K562 (cell line): ENCODE data around the gene IGFALS. TPM values are rescaled to one million over a fixed set of nuclear protein-coding genes. Genes with fewer than 3 reads are reported as not detected.
A peak's percentile ranks its signal among the peaks of the same experiment; 100 is the strongest.

Experiments
- ATAC-seq: fragments of 200-7000 bp; cut with Tn5 transposase; 3 replicates; pipeline ENCODE4 v1.9.1; 2020; ENCODE audit warnings: moderate library complexity
- BruUV-seq: library from RNA; stranded (reverse); fragments of 400-500 nt; replicated peaks from 2 replicates; lab custom pipeline; 2021; lab: Mats Ljungman, UMichigan
- CTCF ChIA-PET: fragments of 300-600 bp; formaldehyde crosslinking; extraction: SDS; loops from one replicate; lab custom pipeline; 2021; ENCODE audit warnings: low intra/inter-chr PET ratio; lab: Yijun Ruan, JAX
- POLR2A ChIA-PET: fragments of 300-600, 350-650 bp; sonication (Branson Sonifier 250); formaldehyde crosslinking; extraction: SDS; loops from one replicate; lab custom pipeline; 2021; ENCODE audit warnings: antibody characterized with exemption, inconsistent platforms; lab: Yijun Ruan, JAX
- DNase-seq, 4 experiments: peaks; one replicate each; pipeline versions ENCODE4 v3.0.0 to v3.0.0-alpha.2; 2011 to 2018; ENCODE audit warnings: low spot score in 3 of 4, mixed read lengths in 3 of 4; ENCODE audit errors: extremely low read depth in 1 of 4
- FAIRE-seq: peaks from 2 replicates; lab custom pipeline; 2011; peaks lifted over from hg19 to GRCh38; lab: Jason Lieb, UNC
- H2AFZ ChIP-seq: 2 replicates; pipeline ENCODE4 v1.6.0; 2011; ENCODE audit warnings: low read depth, low read length, control low read depth, inconsistent platforms
- H3K27ac ChIP-seq: fragments of 200-600 bp; 3 replicates; pipeline ENCODE4 v1.8.0; 2011; ENCODE audit warnings: low read depth, mild to moderate bottlenecking, control low read depth, inconsistent platforms, low read length, moderate library complexity, mixed read lengths; ENCODE audit errors: extremely low read depth
- H3K27me3 ChIP-seq, 2 experiments: fragments of 300-600 bp in 1 of 2; 2 replicates in 1 of 2; 3 replicates in 1 of 2; pipeline versions ENCODE4 v1.6.0 to v1.8.0; 2011; ENCODE audit warnings: inconsistent platforms in 2 of 2, low read length in 2 of 2, mild to moderate bottlenecking in 1 of 2, mixed read lengths in 1 of 2, moderate library complexity in 1 of 2; ENCODE audit not compliant: control insufficient read depth in 2 of 2, insufficient read depth in 2 of 2
- H3K36me3 ChIP-seq: fragments of 300-600 bp; 3 replicates; pipeline ENCODE4 v1.8.0; 2011; ENCODE audit warnings: mild to moderate bottlenecking, low read length, inconsistent platforms; ENCODE audit not compliant: control insufficient read depth, insufficient read depth
- H3K4me1 ChIP-seq, 2 experiments: fragments of 200-600 bp in 1 of 2; replicated peaks in 1 of 2; 2 replicates in 1 of 2; 3 replicates in 1 of 2; pipeline versions ENCODE4 v1.5.1 to v1.8.0; 2011; ENCODE audit warnings: inconsistent platforms in 2 of 2, low read length in 2 of 2, mild to moderate bottlenecking in 1 of 2, mixed read lengths in 1 of 2, moderate library complexity in 1 of 2; ENCODE audit not compliant: control insufficient read depth in 2 of 2, insufficient read depth in 2 of 2
- H3K4me2 ChIP-seq: 2 replicates; pipeline ENCODE4 v1.6.1; 2011; ENCODE audit warnings: low read length, control low read depth, inconsistent platforms, mixed read lengths; ENCODE audit not compliant: insufficient read depth
- H3K4me3 ChIP-seq: fragments of 200-600 bp; sonication (generic), shearing (Covaris generic); 2 replicates; pipeline ENCODE4 v1.5.1; 2016; ENCODE audit warnings: control low read depth, inconsistent platforms
- H3K79me2 ChIP-seq: fragments of 200-600 bp; 3 replicates; pipeline ENCODE4 v1.8.0; 2011; ENCODE audit warnings: low read length, inconsistent platforms; ENCODE audit not compliant: control insufficient read depth, insufficient read depth
- H3K9ac ChIP-seq, 2 experiments: 2 replicates each; pipeline versions ENCODE4 v1.6.0 to v1.6.1; 2011; ENCODE audit warnings: low read depth in 2 of 2, low read length in 2 of 2, control low read depth in 1 of 2, inconsistent platforms in 1 of 2, mild to moderate bottlenecking in 1 of 2, mixed read lengths in 1 of 2; ENCODE audit not compliant: insufficient read depth in 1 of 2
- H3K9me1 ChIP-seq: one replicate; pipeline ENCODE4 v1.6.0; 2011; ENCODE audit warnings: inconsistent platforms, mild to moderate bottlenecking, low read length, moderate library complexity; ENCODE audit not compliant: control insufficient read depth, insufficient read depth
- H3K9me3 ChIP-seq: replicated peaks from 2 replicates; pipeline ENCODE4 v1.5.1; 2011; ENCODE audit warnings: low read depth, low read length, inconsistent platforms; ENCODE audit not compliant: control insufficient read depth, insufficient read depth
- H4K20me1 ChIP-seq: replicated peaks from 2 replicates; pipeline ENCODE4 v1.6.1; 2011; ENCODE audit warnings: low read length, inconsistent platforms, mixed read lengths; ENCODE audit not compliant: control insufficient read depth, insufficient read depth
- CTCF ChIP-seq, 3 experiments: IDR thresholded peaks in 2 of 3; conservative IDR thresholded peaks in 1 of 3; 2 replicates each; pipeline ENCODE4 v1.5.1; 2011 to 2012; ENCODE audit warnings: low read length in 3 of 3, mild to moderate bottlenecking in 3 of 3, control low read depth in 2 of 3, improper control_type of control experiment in 1 of 3, inconsistent platforms in 1 of 3, low read depth in 1 of 3, mixed read lengths in 1 of 3, moderate library complexity in 1 of 3; ENCODE audit not compliant: insufficient read depth in 2 of 3
- HNRNPL ChIP-seq: fragments of 200-400 bp; formaldehyde crosslinking; IDR thresholded peaks from 2 replicates; pipeline ENCODE4 v1.6.1; 2017; ENCODE audit warnings: low read depth, mild to moderate bottlenecking, low read length
- MECOM ChIP-seq: fragments of 250-450 bp; sonication (Bioruptor Pico); IDR thresholded peaks from 2 replicates; pipeline ENCODE4 v1.8.0; 2022; ENCODE audit warnings: inconsistent platforms
- POLR2G ChIP-seq: fragments of 200-400 bp; formaldehyde crosslinking; IDR thresholded peaks from 2 replicates; pipeline ENCODE4 v1.6.1; 2017; ENCODE audit warnings: low read depth, mild to moderate bottlenecking, antibody characterized with exemption, low read length, moderate library complexity
- RNF2 ChIP-seq: sonication (generic); IDR thresholded peaks from 2 replicates; pipeline ENCODE4 v1.6.1; 2016
- SIX5 ChIP-seq, 2 experiments: IDR thresholded peaks; 2 replicates each; pipeline ENCODE4 v1.6.1; 2011; ENCODE audit warnings: low read length in 2 of 2, borderline replicate concordance in 1 of 2, low read depth in 1 of 2, mild to moderate bottlenecking in 1 of 2, moderate library complexity in 1 of 2; ENCODE audit not compliant: insufficient read depth in 1 of 2
- SP1 ChIP-seq: sonication (generic); formaldehyde crosslinking; IDR thresholded peaks from 2 replicates; pipeline ENCODE4 v1.8.1; 2022; ENCODE audit warnings: mild to moderate bottlenecking, missing genetic modification reagents
- WGBS: fragments of 100-300 bp; shearing (Covaris generic); methylation state at CpG from one replicate; pipeline ENCODE4 v1.1.6; 2016; ENCODE audit warnings: low coverage, mixed read lengths; ENCODE audit not compliant: insufficient coverage; ENCODE audit errors: missing lambda C conversion rate; 5-methylcytosine and 5-hydroxymethylcytosine counted together
- in situ Hi-C: fragments of 300-500 bp; cut with MboI; formaldehyde crosslinking; loops from 4 replicates; pipeline ENCODE4 v1.15.0; 2018; ENCODE audit warnings: inconsistent platforms, mixed read lengths
- intact Hi-C: fragments of 100-400 bp; cut with micrococcal nuclease; formaldehyde crosslinking; loops from 2 replicates; pipeline ENCODE4 v1.14.2; 2022
- polyA plus RNA-seq, 8 experiments: library from polyadenylated mRNA; depleted of rRNA in 4 of 8; stranded (reverse) in 5 of 8; unstranded in 3 of 8; fragments of >200 nt; fragmentation: Nextera tagmentation in 2 of 8; fragmentation: Illumina TruSeq in 1 of 8; extraction: Ambion mirVana in 2 of 8; extraction: Trizol in 1 of 8; gene quantifications; 2 replicates each; pipeline versions ENCODE4 v1.2.1 to v1.2.3, GENCODE V29; 2011 to 2014; ENCODE audit warnings: inconsistent platforms in 1 of 8, missing spikeins in 1 of 8
- total RNA-seq, 7 experiments: library from RNA; depleted of rRNA in 6 of 7; stranded (reverse); fragments of >200 nt in 6 of 7; fragmentation: Illumina TruSeq in 2 of 7; extraction: Trizol in 2 of 7; gene quantifications; 2 replicates each; pipeline versions ENCODE4 v1.2.1 to v1.2.3, GENCODE V29; 2011 to 2021; ENCODE audit warnings: low replicate concordance in 1 of 7
- TF ChIP-seq, protein P1 (sequence below): fragments of 150-350 bp; IDR thresholded peaks from 2 replicates; pipeline ENCODE4 v1.6.1; 2014; ENCODE audit warnings: low read depth, mild to moderate bottlenecking, low read length, borderline replicate concordance

Gene IGFALS
- total and polyA plus RNA-seq, 9 of the 15 experiments (the other 6 are each of a cell fraction or from before 2014, with no cell fraction given) = not detected

DNA sequence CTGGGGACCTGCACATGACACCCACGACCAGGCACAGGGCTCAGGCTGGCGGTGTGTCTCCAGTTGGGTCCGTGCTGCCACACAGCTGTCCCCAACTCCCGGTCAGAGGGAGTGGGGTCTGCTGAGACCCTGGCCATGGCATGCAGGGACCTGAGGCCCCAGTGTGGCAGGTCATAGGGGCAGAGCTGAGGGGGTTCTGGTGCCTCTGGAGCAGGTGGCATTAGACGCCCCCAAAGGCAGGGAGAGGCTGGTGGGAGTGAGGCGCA lies 6.5 kb downstream of the IGFALS start:
- peaks cover 59% of the 10 kb centered on the region; the same call in 1 of the 3 replicates for H3K36me3 ChIP-seq
- FAIRE-seq (no peak), ATAC-seq (no peak)
- intact Hi-C loops (no loop called here), in situ Hi-C loops (no loop called here)
- WGBS = 77% methylated on average over 3 of the region's 6 CpGs
- no peak overlapping the region for H3K27ac ChIP-seq
- no peak overlapping the region for H3K4me3 ChIP-seq
- no peak overlapping the region for H3K4me2 ChIP-seq
- no peaks in the 10 kb centered on the region; the same call in 1 of the 2 replicates for H4K20me1 ChIP-seq
- H3K9me1 ChIP-seq = no peaks in the 10 kb centered on the region
- no peaks in the 10 kb centered on the region for H3K27me3 ChIP-seq
- no peak overlapping the region for H3K9ac ChIP-seq
- BruUV-seq = no TSS peak
- no peaks in the 10 kb centered on the region for H3K9me3 ChIP-seq
- POLR2A ChIA-PET = no interaction called here
- TF ChIP-seq POLR2G (peak; percentile 20; the same call in 1 of the 2 replicates), MECOM (CRISPR knock-in tag) (no peak)
- TF ChIP-seq, all 486 proteins: peak for 1
- H3K79me2 ChIP-seq = peaks cover 46% of the 10 kb centered on the region
- DNase-seq = no peak
- peaks cover 2 to 77% of the 10 kb centered on the region in 2 experiments; a peak in 3 of 5 replicates for H3K4me1 ChIP-seq
- no peak overlapping the region for H2AFZ ChIP-seq
- CTCF ChIA-PET = no interaction called here

GRCh38 chr16:1786242-1787055 lies 7.1 kb downstream of the IGFALS start:
- 91% methylated on average over 38 of the region's 51 CpGs for WGBS
- H3K9ac ChIP-seq = no peak overlapping the region
- peaks cover 2 to 79% of the 10 kb centered on the region in 2 experiments; a peak in 3 of 5 replicates for H3K4me1 ChIP-seq
- no TSS peak for BruUV-seq
- no peak for FAIRE-seq
- no peaks in the 10 kb centered on the region for H3K9me1 ChIP-seq
- H3K79me2 ChIP-seq = peaks cover 52% of the 10 kb centered on the region
- in situ Hi-C loops (no loop called here), intact Hi-C loops (no loop called here)
- H2AFZ ChIP-seq = no peak overlapping the region
- no peak overlapping the region for H3K4me2 ChIP-seq
- H3K27me3 ChIP-seq = no peaks in the 10 kb centered on the region
- H3K27ac ChIP-seq = no peak overlapping the region
- no peak for ATAC-seq
- peaks cover 59% of the 10 kb centered on the region; the same call in 1 of the 3 replicates for H3K36me3 ChIP-seq
- no peaks in the 10 kb centered on the region; the same call in 1 of the 2 replicates for H4K20me1 ChIP-seq
- ChIA-PET POLR2A (interaction anchor here (0.7 kb wide), 1 partner anchor 11 kb away, joined by 3 read pairs; no protein-coding TSS in a partner anchor), CTCF (no interaction called here)
- no peak overlapping the region for H3K4me3 ChIP-seq
- no peak for DNase-seq
- H3K9me3 ChIP-seq = no peaks in the 10 kb centered on the region
- TF ChIP-seq RNF2 = no peak
- peak; percentile 65; the same call in 1 of the 2 replicates for TF ChIP-seq HNRNPL
- no peak for TF ChIP-seq SIX5 (IDR thresholded peaks at IDR 0.05; ENCODE audit: borderline replicate concordance in 1 of 2, insufficient read depth in 1 of 2, low read depth in 1 of 2, low read length in 2 of 2)
- TF ChIP-seq, protein P1, sequence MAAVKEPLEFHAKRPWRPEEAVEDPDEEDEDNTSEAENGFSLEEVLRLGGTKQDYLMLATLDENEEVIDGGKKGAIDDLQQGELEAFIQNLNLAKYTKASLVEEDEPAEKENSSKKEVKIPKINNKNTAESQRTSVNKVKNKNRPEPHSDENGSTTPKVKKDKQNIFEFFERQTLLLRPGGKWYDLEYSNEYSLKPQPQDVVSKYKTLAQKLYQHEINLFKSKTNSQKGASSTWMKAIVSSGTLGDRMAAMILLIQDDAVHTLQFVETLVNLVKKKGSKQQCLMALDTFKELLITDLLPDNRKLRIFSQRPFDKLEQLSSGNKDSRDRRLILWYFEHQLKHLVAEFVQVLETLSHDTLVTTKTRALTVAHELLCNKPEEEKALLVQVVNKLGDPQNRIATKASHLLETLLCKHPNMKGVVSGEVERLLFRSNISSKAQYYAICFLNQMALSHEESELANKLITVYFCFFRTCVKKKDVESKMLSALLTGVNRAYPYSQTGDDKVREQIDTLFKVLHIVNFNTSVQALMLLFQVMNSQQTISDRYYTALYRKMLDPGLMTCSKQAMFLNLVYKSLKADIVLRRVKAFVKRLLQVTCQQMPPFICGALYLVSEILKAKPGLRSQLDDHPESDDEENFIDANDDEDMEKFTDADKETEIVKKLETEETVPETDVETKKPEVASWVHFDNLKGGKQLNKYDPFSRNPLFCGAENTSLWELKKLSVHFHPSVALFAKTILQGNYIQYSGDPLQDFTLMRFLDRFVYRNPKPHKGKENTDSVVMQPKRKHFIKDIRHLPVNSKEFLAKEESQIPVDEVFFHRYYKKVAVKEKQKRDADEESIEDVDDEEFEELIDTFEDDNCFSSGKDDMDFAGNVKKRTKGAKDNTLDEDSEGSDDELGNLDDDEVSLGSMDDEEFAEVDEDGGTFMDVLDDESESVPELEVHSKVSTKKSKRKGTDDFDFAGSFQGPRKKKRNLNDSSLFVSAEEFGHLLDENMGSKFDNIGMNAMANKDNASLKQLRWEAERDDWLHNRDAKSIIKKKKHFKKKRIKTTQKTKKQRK = no peak
- TF ChIP-seq SP1 (CRISPR knock-in tag) = no peak
- 0 out of 6 replicates have a peak, but pooled peaks of 1 of the 3 experiments have one; percentile 15 for TF ChIP-seq CTCF (IDR thresholded peaks at IDR 0.05 in 2 of 3, conservative IDR thresholded peaks at IDR 0.05 in 1 of 3; ENCODE audit: insufficient read depth in 2 of 3, low read depth in 1 of 3, low read length in 3 of 3)
- peak; percentile 41 for TF ChIP-seq POLR2G
